ENCODE measurements around the gene HAGH.

HAGH gene

GRCh38 chr16:1858189-1858865 is 31.7 kb upstream of the HAGH start:
- no peak for DNase-seq (ENCODE audit: insufficient read length)
- no peak for TF ChIP-seq TAF1 (IDR thresholded peaks at IDR 0.05; ENCODE audit: borderline replicate concordance, low read depth, low read length)
- no peak for TF ChIP-seq POLR2A (IDR thresholded peaks at IDR 0.05; ENCODE audit: low read depth, low read length)
- TF ChIP-seq POLR2AphosphoS5 (IDR thresholded peaks at IDR 0.05; ENCODE audit: low read depth, low read length) = no peak
- no peak for FAIRE-seq

- no peak for FAIRE-seq
Observed at GRCh38 chr16:1857433-1858097, 30.9 kb upstream of the HAGH start.

GRCh38 chr16:1851793-1852192 is 25.2 kb upstream of the HAGH start:
- FAIRE-seq (no peak), DNase-seq (ENCODE audit: insufficient read length) (no peak)
- TF ChIP-seq TAF1 (IDR thresholded peaks at IDR 0.05; ENCODE audit: borderline replicate concordance, low read depth, low read length) (no peak), POLR2A (IDR thresholded peaks at IDR 0.05; ENCODE audit: low read depth, low read length) (no peak)

More at GRCh38 chr16:1857433-1858097, 30.9 kb upstream of the HAGH start:
- no peak for TF ChIP-seq TAF1 (IDR thresholded peaks at IDR 0.05; ENCODE audit: borderline replicate concordance, low read depth, low read length)
- TF ChIP-seq POLR2A (IDR thresholded peaks at IDR 0.05; ENCODE audit: low read depth, low read length) = no peak
- TF ChIP-seq POLR2AphosphoS5 (IDR thresholded peaks at IDR 0.05; ENCODE audit: low read depth, low read length) = no peak
- no peak for DNase-seq (ENCODE audit: insufficient read length)

- FAIRE-seq (no peak), DNase-seq (ENCODE audit: insufficient read length) (no peak)
- no peak for TF ChIP-seq POLR2AphosphoS5 (IDR thresholded peaks at IDR 0.05; ENCODE audit: low read depth, low read length)
- no peak for TF ChIP-seq TAF1 (IDR thresholded peaks at IDR 0.05; ENCODE audit: borderline replicate concordance, low read depth, low read length)
- TF ChIP-seq POLR2A (IDR thresholded peaks at IDR 0.05; ENCODE audit: low read depth, low read length) = no peak
Observed at GRCh38 chr16:1850981-1851380, 24.4 kb upstream of the HAGH start.

GRCh38 chr16:1846416-1846815 is 19.8 kb upstream of the HAGH start:
- no peak for FAIRE-seq
- no peak for DNase-seq (ENCODE audit: insufficient read length)
- TF ChIP-seq TAF1 (IDR thresholded peaks at IDR 0.05; ENCODE audit: borderline replicate concordance, low read depth, low read length) = no peak

- DNase-seq (ENCODE audit: insufficient read length) (no peak), FAIRE-seq (no peak)
- no peak for TF ChIP-seq TAF1 (IDR thresholded peaks at IDR 0.05; ENCODE audit: borderline replicate concordance, low read depth, low read length)
- no peak for TF ChIP-seq POLR2A (IDR thresholded peaks at IDR 0.05; ENCODE audit: low read depth, low read length)
- no peak for TF ChIP-seq POLR2AphosphoS5 (IDR thresholded peaks at IDR 0.05; ENCODE audit: low read depth, low read length)
Observed at GRCh38 chr16:1845985-1846384, 19.4 kb upstream of the HAGH start.

- DNase-seq (ENCODE audit: insufficient read length) = no peak
- no peak for FAIRE-seq
Observed at GRCh38 chr16:1839554-1839953, 12.9 kb upstream of the HAGH start.

GRCh38 chr16:1834096-1834495 is 7.5 kb upstream of the HAGH start:
- TF ChIP-seq TAF1 (IDR thresholded peaks at IDR 0.05; ENCODE audit: borderline replicate concordance, low read depth, low read length) (no peak), POLR2A (IDR thresholded peaks at IDR 0.05; ENCODE audit: low read depth, low read length) (no peak), POLR2AphosphoS5 (IDR thresholded peaks at IDR 0.05; ENCODE audit: low read depth, low read length) (no peak)
- FAIRE-seq = no peak
- DNase-seq (ENCODE audit: insufficient read length) = no peak

More at GRCh38 chr16:1839554-1839953, 12.9 kb upstream of the HAGH start:
- no peak for TF ChIP-seq POLR2A (IDR thresholded peaks at IDR 0.05; ENCODE audit: low read depth, low read length)
- no peak for TF ChIP-seq TAF1 (IDR thresholded peaks at IDR 0.05; ENCODE audit: borderline replicate concordance, low read depth, low read length)
- TF ChIP-seq POLR2AphosphoS5 (IDR thresholded peaks at IDR 0.05; ENCODE audit: low read depth, low read length) = no peak

GRCh38 chr16:1832838-1833454 is 6.3 kb upstream of the HAGH start:
- TF ChIP-seq POLR2A (IDR thresholded peaks at IDR 0.05; ENCODE audit: low read depth, low read length) (no peak), TAF1 (IDR thresholded peaks at IDR 0.05; ENCODE audit: borderline replicate concordance, low read depth, low read length) (no peak), POLR2AphosphoS5 (IDR thresholded peaks at IDR 0.05; ENCODE audit: low read depth, low read length) (no peak)
- FAIRE-seq = no peak
- no peak for DNase-seq (ENCODE audit: insufficient read length)

- FAIRE-seq (no peak), DNase-seq (ENCODE audit: insufficient read length) (no peak)
- TF ChIP-seq POLR2A (IDR thresholded peaks at IDR 0.05; ENCODE audit: low read depth, low read length) (no peak), POLR2AphosphoS5 (IDR thresholded peaks at IDR 0.05; ENCODE audit: low read depth, low read length) (no peak), TAF1 (IDR thresholded peaks at IDR 0.05; ENCODE audit: borderline replicate concordance, low read depth, low read length) (no peak)
Observed at GRCh38 chr16:1831186-1832075, 4.8 kb upstream of the HAGH start.

GRCh38 chr16:1830213-1830612 is 3.6 kb upstream of the HAGH start:
- DNase-seq (ENCODE audit: insufficient read length) = no peak
- TF ChIP-seq POLR2AphosphoS5 (IDR thresholded peaks at IDR 0.05; ENCODE audit: low read depth, low read length) (no peak), TAF1 (IDR thresholded peaks at IDR 0.05; ENCODE audit: borderline replicate concordance, low read depth, low read length) (no peak), POLR2A (IDR thresholded peaks at IDR 0.05; ENCODE audit: low read depth, low read length) (no peak)
- no peak for FAIRE-seq
